Measurements from ENCODE around the gene TCEAL6.
"Not testable (repeated sequence)": the region's sequence is repeated elsewhere in the genome, so short reads cannot be mapped to it uniquely, and the experiment has no call there.

The TCEAL6 gene

GRCh38 chrX:102126080-102126818 lies 16.0 kb downstream of the TCEAL6 start:
- not testable (repeated sequence) for H3K36me3 ChIP-seq (ENCODE audit: insufficient read depth, low read length); H3K4me3 ChIP-seq (ENCODE audit: low read depth, low read length); H2AFZ ChIP-seq (ENCODE audit: low read length, unreplicated experiment); H3K27me3 ChIP-seq (ENCODE audit: insufficient read depth, low read length); H3K4me1 ChIP-seq (ENCODE audit: control insufficient read depth, insufficient read depth, low read length, unreplicated experiment); H3K79me2 ChIP-seq (ENCODE audit: control insufficient read depth, insufficient read depth, low read length, unreplicated experiment); H3K27ac ChIP-seq (ENCODE audit: low read depth, low read length)

GRCh38 chrX:102125436-102125835 lies 16.8 kb downstream of the TCEAL6 start, which contains the start of gene TCEAL2:
Gene TCEAL2, plus strand, starts transcription at chrX:102125679. Its CDS starts 1,152 bp downstream, at chrX:102126831.
- not testable (repeated sequence) for H3K27ac ChIP-seq (ENCODE audit: low read depth, low read length); H3K4me1 ChIP-seq (ENCODE audit: control insufficient read depth, insufficient read depth, low read length, unreplicated experiment); H3K79me2 ChIP-seq (ENCODE audit: control insufficient read depth, insufficient read depth, low read length, unreplicated experiment); H3K27me3 ChIP-seq (ENCODE audit: insufficient read depth, low read length); H3K4me3 ChIP-seq (ENCODE audit: low read depth, low read length); H2AFZ ChIP-seq (ENCODE audit: low read length, unreplicated experiment); H3K36me3 ChIP-seq (ENCODE audit: insufficient read depth, low read length)

- not testable (repeated sequence) for H2AFZ ChIP-seq (ENCODE audit: low read length, unreplicated experiment); H3K27me3 ChIP-seq (ENCODE audit: insufficient read depth, low read length); H3K4me3 ChIP-seq (ENCODE audit: low read depth, low read length)
Measured at GRCh38 chrX:102125014-102125413, 17.3 kb downstream of the TCEAL6 start.

GRCh38 chrX:102115748-102116147 lies 26.5 kb downstream of the TCEAL6 start:
- Histone ChIP-seq H3K36me3 (ENCODE audit: insufficient read depth, low read length) (no peaks in the 10 kb centered on the region), H3K27ac (ENCODE audit: low read depth, low read length) (no peak overlapping the region), H3K4me1 (ENCODE audit: control insufficient read depth, insufficient read depth, low read length, unreplicated experiment) (no peaks in the 10 kb centered on the region), H3K4me3 (ENCODE audit: low read depth, low read length) (no peak overlapping the region), H3K27me3 (ENCODE audit: insufficient read depth, low read length) (no peaks in the 10 kb centered on the region), H3K79me2 (ENCODE audit: control insufficient read depth, insufficient read depth, low read length, unreplicated experiment) (no peaks in the 10 kb centered on the region), H2AFZ (ENCODE audit: low read length, unreplicated experiment) (no peak overlapping the region)

More at GRCh38 chrX:102125014-102125413, 17.3 kb downstream of the TCEAL6 start:
- not testable (repeated sequence) for H3K79me2 ChIP-seq (ENCODE audit: control insufficient read depth, insufficient read depth, low read length, unreplicated experiment); H3K4me1 ChIP-seq (ENCODE audit: control insufficient read depth, insufficient read depth, low read length, unreplicated experiment); H3K27ac ChIP-seq (ENCODE audit: low read depth, low read length); H3K36me3 ChIP-seq (ENCODE audit: insufficient read depth, low read length)

GRCh38 chrX:102113367-102113766 lies 28.9 kb downstream of the TCEAL6 start:
- no peaks in the 10 kb centered on the region for H3K36me3 ChIP-seq (ENCODE audit: insufficient read depth, low read length)
- no peak overlapping the region for H3K27ac ChIP-seq (ENCODE audit: low read depth, low read length)
- H3K79me2 ChIP-seq (ENCODE audit: control insufficient read depth, insufficient read depth, low read length, unreplicated experiment), result no peaks in the 10 kb centered on the region
- H3K27me3 ChIP-seq (ENCODE audit: insufficient read depth, low read length), result no peaks in the 10 kb centered on the region
- H3K4me1 ChIP-seq (ENCODE audit: control insufficient read depth, insufficient read depth, low read length, unreplicated experiment), result no peaks in the 10 kb centered on the region
- H3K4me3 ChIP-seq (ENCODE audit: low read depth, low read length), result no peak overlapping the region
- no peak overlapping the region for H2AFZ ChIP-seq (ENCODE audit: low read length, unreplicated experiment)
